ENCODE results near the gene C12orf42.

The C12orf42 gene

GRCh38 chr12:103288016-103288415 is 207.8 kb downstream of the C12orf42 start:
- Histone ChIP-seq H3K4me1 (ENCODE audit: insufficient read depth, low read length) (no peaks in the 10 kb centered on the region), H3K4me3 (ENCODE audit: low read depth in 1 of 2, low read length in 2 of 2) (no peak overlapping the region), H3K9ac (ENCODE audit: low read length) (no peak overlapping the region), H3K27ac (ENCODE audit: low read depth, low read length) (no peak overlapping the region), H3K9me3 (ENCODE audit: low read length) (no peaks in the 10 kb centered on the region), H3K27me3 (ENCODE audit: control insufficient read depth in 1 of 2, insufficient read depth in 2 of 2, low read length in 2 of 2) (no peaks in the 10 kb centered on the region), H3K36me3 (ENCODE audit: insufficient read depth, low read length) (no peaks in the 10 kb centered on the region)

- no peaks in the 10 kb centered on the region for H3K27me3 ChIP-seq (ENCODE audit: control insufficient read depth in 1 of 2, insufficient read depth in 2 of 2, low read length in 2 of 2)
- no peaks in the 10 kb centered on the region for H3K36me3 ChIP-seq (ENCODE audit: insufficient read depth, low read length)
- no peaks in the 10 kb centered on the region for H3K9me3 ChIP-seq (ENCODE audit: low read length)
- H3K27ac ChIP-seq (ENCODE audit: low read depth, low read length) = no peak overlapping the region
- H3K9ac ChIP-seq (ENCODE audit: low read length) = no peak overlapping the region
- H3K4me3 ChIP-seq (ENCODE audit: low read depth in 1 of 2, low read length in 2 of 2) = no peak overlapping the region
- no peaks in the 10 kb centered on the region for H3K4me1 ChIP-seq (ENCODE audit: insufficient read depth, low read length)
Measured at GRCh38 chr12:103282124-103282523, 213.6 kb downstream of the C12orf42 start.

GRCh38 chr12:103279444-103279843 is 216.3 kb downstream of the C12orf42 start:
- Histone ChIP-seq H3K9me3 (ENCODE audit: low read length) (no peaks in the 10 kb centered on the region), H3K4me3 (ENCODE audit: low read depth in 1 of 2, low read length in 2 of 2) (no peak overlapping the region), H3K9ac (ENCODE audit: low read length) (no peak overlapping the region), H3K36me3 (ENCODE audit: insufficient read depth, low read length) (no peaks in the 10 kb centered on the region), H3K4me1 (ENCODE audit: insufficient read depth, low read length) (no peaks in the 10 kb centered on the region), H3K27me3 (ENCODE audit: control insufficient read depth in 1 of 2, insufficient read depth in 2 of 2, low read length in 2 of 2) (no peaks in the 10 kb centered on the region), H3K27ac (ENCODE audit: low read depth, low read length) (no peak overlapping the region)

- Histone ChIP-seq H3K9ac (ENCODE audit: low read length) (no peak overlapping the region), H3K27ac (ENCODE audit: low read depth, low read length) (no peak overlapping the region), H3K9me3 (ENCODE audit: low read length) (no peaks in the 10 kb centered on the region), H3K4me3 (ENCODE audit: low read depth in 1 of 2, low read length in 2 of 2) (no peak overlapping the region), H3K36me3 (ENCODE audit: insufficient read depth, low read length) (no peaks in the 10 kb centered on the region), H3K27me3 (ENCODE audit: control insufficient read depth in 1 of 2, insufficient read depth in 2 of 2, low read length in 2 of 2) (no peaks in the 10 kb centered on the region), H3K4me1 (ENCODE audit: insufficient read depth, low read length) (no peaks in the 10 kb centered on the region)
Measured at GRCh38 chr12:103278329-103278728, 217.4 kb downstream of the C12orf42 start.

GRCh38 chr12:103273645-103274044 is 222.1 kb downstream of the C12orf42 start:
- Histone ChIP-seq H3K4me3 (ENCODE audit: low read depth in 1 of 2, low read length in 2 of 2) (no peak overlapping the region), H3K4me1 (ENCODE audit: insufficient read depth, low read length) (no peaks in the 10 kb centered on the region), H3K27ac (ENCODE audit: low read depth, low read length) (no peak overlapping the region), H3K36me3 (ENCODE audit: insufficient read depth, low read length) (no peaks in the 10 kb centered on the region), H3K9me3 (ENCODE audit: low read length) (no peaks in the 10 kb centered on the region), H3K9ac (ENCODE audit: low read length) (no peak overlapping the region), H3K27me3 (ENCODE audit: control insufficient read depth in 1 of 2, insufficient read depth in 2 of 2, low read length in 2 of 2) (no peaks in the 10 kb centered on the region)

- Histone ChIP-seq H3K27ac (ENCODE audit: low read depth, low read length) (no peak overlapping the region), H3K4me3 (ENCODE audit: low read depth in 1 of 2, low read length in 2 of 2) (no peak overlapping the region), H3K4me1 (ENCODE audit: insufficient read depth, low read length) (no peaks in the 10 kb centered on the region), H3K9me3 (ENCODE audit: low read length) (no peaks in the 10 kb centered on the region), H3K27me3 (ENCODE audit: control insufficient read depth in 1 of 2, insufficient read depth in 2 of 2, low read length in 2 of 2) (no peaks in the 10 kb centered on the region), H3K9ac (ENCODE audit: low read length) (no peak overlapping the region), H3K36me3 (ENCODE audit: insufficient read depth, low read length) (no peaks in the 10 kb centered on the region)
Measured at GRCh38 chr12:103272949-103273348, 222.8 kb downstream of the C12orf42 start.

GRCh38 chr12:103269946-103270345 is 225.8 kb downstream of the C12orf42 start:
- Histone ChIP-seq H3K27me3 (ENCODE audit: control insufficient read depth in 1 of 2, insufficient read depth in 2 of 2, low read length in 2 of 2) (no peaks in the 10 kb centered on the region), H3K36me3 (ENCODE audit: insufficient read depth, low read length) (no peaks in the 10 kb centered on the region), H3K4me3 (ENCODE audit: low read depth in 1 of 2, low read length in 2 of 2) (no peak overlapping the region), H3K9me3 (ENCODE audit: low read length) (no peaks in the 10 kb centered on the region), H3K9ac (ENCODE audit: low read length) (no peak overlapping the region), H3K4me1 (ENCODE audit: insufficient read depth, low read length) (no peaks in the 10 kb centered on the region), H3K27ac (ENCODE audit: low read depth, low read length) (no peak overlapping the region)

- no peak overlapping the region for H3K9ac ChIP-seq (ENCODE audit: low read length)
- H3K36me3 ChIP-seq (ENCODE audit: insufficient read depth, low read length) = no peaks in the 10 kb centered on the region
- H3K9me3 ChIP-seq (ENCODE audit: low read length) = no peaks in the 10 kb centered on the region
- no peaks in the 10 kb centered on the region for H3K27me3 ChIP-seq (ENCODE audit: control insufficient read depth in 1 of 2, insufficient read depth in 2 of 2, low read length in 2 of 2)
- no peaks in the 10 kb centered on the region for H3K4me1 ChIP-seq (ENCODE audit: insufficient read depth, low read length)
- H3K4me3 ChIP-seq (ENCODE audit: low read depth in 1 of 2, low read length in 2 of 2) = no peak overlapping the region
- no peak overlapping the region for H3K27ac ChIP-seq (ENCODE audit: low read depth, low read length)
Measured at GRCh38 chr12:103268831-103269514, 226.8 kb downstream of the C12orf42 start.

GRCh38 chr12:103257763-103258162 is 238.0 kb downstream of the C12orf42 start:
- H3K27ac ChIP-seq (ENCODE audit: low read depth, low read length) = no peak overlapping the region
- H3K36me3 ChIP-seq (ENCODE audit: insufficient read depth, low read length) = no peaks in the 10 kb centered on the region
- H3K4me1 ChIP-seq (ENCODE audit: insufficient read depth, low read length) = no peaks in the 10 kb centered on the region
- H3K4me3 ChIP-seq (ENCODE audit: low read depth in 1 of 2, low read length in 2 of 2) = no peak overlapping the region
- H3K9ac ChIP-seq (ENCODE audit: low read length) = no peak overlapping the region
- no peaks in the 10 kb centered on the region for H3K9me3 ChIP-seq (ENCODE audit: low read length)
- H3K27me3 ChIP-seq (ENCODE audit: control insufficient read depth in 1 of 2, insufficient read depth in 2 of 2, low read length in 2 of 2) = no peaks in the 10 kb centered on the region
